ENCODE data around the gene SEZ6. TPM values are rescaled to one million over a fixed set of nuclear protein-coding genes. Genes with fewer than 3 reads are reported as not detected.

The SEZ6 gene
- total RNA-seq, 1 donor from 2014 or later = not detected

- Mint-ChIP-seq H3K27ac (ENCODE audit: unreplicated experiment) (no peak overlapping the region), H3K27me3 (ENCODE audit: low read depth, unreplicated experiment) (no peaks in the 10 kb centered on the region), H3K36me3 (ENCODE audit: low read depth, unreplicated experiment) (no peaks in the 10 kb centered on the region), H3K9me3 (ENCODE audit: unreplicated experiment) (no peaks in the 10 kb centered on the region), H3K4me3 (ENCODE audit: unreplicated experiment) (no peak overlapping the region), H3K4me1 (ENCODE audit: low read depth, unreplicated experiment) (peaks cover 41% of the 10 kb centered on the region)
- Histone ChIP-seq H3K36me3 (ENCODE audit: insufficient read depth, low read length) (peaks cover 2% of the 10 kb centered on the region), H4K20me1 (ENCODE audit: insufficient read depth, low read length) (peaks cover 95% of the 10 kb centered on the region), H3K4me2 (ENCODE audit: low read length) (no peak overlapping the region), H3K9ac (ENCODE audit: low read length) (no peak overlapping the region), H3K79me2 (ENCODE audit: insufficient read depth, low read length) (peaks cover 96% of the 10 kb centered on the region), H2AFZ (ENCODE audit: low read depth, low read length) (no peak overlapping the region), H3K27me3 (ENCODE audit: insufficient read depth, low read length) (no peaks in the 10 kb centered on the region), H3K9me3 (ENCODE audit: insufficient read depth, low read depth, low read length) (no peaks in the 10 kb centered on the region), H3K27ac (ENCODE audit: low read depth, low read length) (no peak overlapping the region), H3K4me1 (ENCODE audit: insufficient read depth, low read length) (peaks cover 16% of the 10 kb centered on the region), H3K4me3 (ENCODE audit: insufficient read depth, low read depth, low read length) (no peak overlapping the region)
- TF ChIP-seq CTCF (IDR thresholded peaks at IDR 0.05; ENCODE audit: insufficient read depth, low read depth, low read length) = no peak
- no peak for TF ChIP-seq EZH2 (IDR thresholded peaks at IDR 0.05; ENCODE audit: insufficient read depth, low read length)
- DNase-seq (ENCODE audit: low read depth) (no peak), FAIRE-seq (no peak)
Observed at GRCh38 chr17:28941251-28941650, 64.6 kb downstream of the SEZ6 start.

- DNase-seq (ENCODE audit: low read depth) (no peak), FAIRE-seq (no peak)
- H3K27me3 ChIP-seq (ENCODE audit: insufficient read depth, low read length) = no peaks in the 10 kb centered on the region
- H4K20me1 ChIP-seq (ENCODE audit: insufficient read depth, low read length) = peaks cover 96% of the 10 kb centered on the region
- H3K4me3 Mint-ChIP-seq (ENCODE audit: unreplicated experiment) = no peak overlapping the region
- H2AFZ ChIP-seq (ENCODE audit: low read depth, low read length) = no peak overlapping the region
- no peaks in the 10 kb centered on the region for H3K9me3 ChIP-seq (ENCODE audit: insufficient read depth, low read depth, low read length)
- no peaks in the 10 kb centered on the region for H3K27me3 Mint-ChIP-seq (ENCODE audit: low read depth, unreplicated experiment)
- peaks cover 42% of the 10 kb centered on the region for H3K4me1 Mint-ChIP-seq (ENCODE audit: low read depth, unreplicated experiment)
- no peak overlapping the region for H3K4me3 ChIP-seq (ENCODE audit: insufficient read depth, low read depth, low read length)
- no peaks in the 10 kb centered on the region for H3K9me3 Mint-ChIP-seq (ENCODE audit: unreplicated experiment)
- H3K9ac ChIP-seq (ENCODE audit: low read length) = no peak overlapping the region
- TF ChIP-seq EZH2 (IDR thresholded peaks at IDR 0.05; ENCODE audit: insufficient read depth, low read length) = no peak
- no peak for TF ChIP-seq CTCF (IDR thresholded peaks at IDR 0.05; ENCODE audit: insufficient read depth, low read depth, low read length)
- H3K27ac ChIP-seq (ENCODE audit: low read depth, low read length) = no peak overlapping the region
- no peak overlapping the region for H3K4me2 ChIP-seq (ENCODE audit: low read length)
- H3K79me2 ChIP-seq (ENCODE audit: insufficient read depth, low read length) = peaks cover 98% of the 10 kb centered on the region
- no peak overlapping the region for H3K27ac Mint-ChIP-seq (ENCODE audit: unreplicated experiment)
- no peaks in the 10 kb centered on the region for H3K36me3 Mint-ChIP-seq (ENCODE audit: low read depth, unreplicated experiment)
- peaks cover 2% of the 10 kb centered on the region for H3K36me3 ChIP-seq (ENCODE audit: insufficient read depth, low read length)
- H3K4me1 ChIP-seq (ENCODE audit: insufficient read depth, low read length) = peaks cover 10% of the 10 kb centered on the region
Observed at GRCh38 chr17:28940675-28941074, 65.2 kb downstream of the SEZ6 start.

- no peak overlapping the region for H3K4me2 ChIP-seq (ENCODE audit: low read length)
- H3K9ac ChIP-seq (ENCODE audit: low read length) = no peak overlapping the region
- Mint-ChIP-seq H3K4me3 (ENCODE audit: unreplicated experiment) (no peak overlapping the region), H3K4me1 (ENCODE audit: low read depth, unreplicated experiment) (peaks cover 41% of the 10 kb centered on the region), H3K27ac (ENCODE audit: unreplicated experiment) (no peak overlapping the region), H3K36me3 (ENCODE audit: low read depth, unreplicated experiment) (no peaks in the 10 kb centered on the region), H3K27me3 (ENCODE audit: low read depth, unreplicated experiment) (no peaks in the 10 kb centered on the region), H3K9me3 (ENCODE audit: unreplicated experiment) (no peaks in the 10 kb centered on the region)
- no peaks in the 10 kb centered on the region for H3K9me3 ChIP-seq (ENCODE audit: insufficient read depth, low read depth, low read length)
- peaks cover 5% of the 10 kb centered on the region for H3K4me1 ChIP-seq (ENCODE audit: insufficient read depth, low read length)
- peaks cover 96% of the 10 kb centered on the region for H4K20me1 ChIP-seq (ENCODE audit: insufficient read depth, low read length)
- no peak for FAIRE-seq
- peaks cover 2% of the 10 kb centered on the region for H3K36me3 ChIP-seq (ENCODE audit: insufficient read depth, low read length)
- TF ChIP-seq EZH2 (IDR thresholded peaks at IDR 0.05; ENCODE audit: insufficient read depth, low read length) = no peak
- no peak for TF ChIP-seq CTCF (IDR thresholded peaks at IDR 0.05; ENCODE audit: insufficient read depth, low read depth, low read length)
- peaks cover 98% of the 10 kb centered on the region for H3K79me2 ChIP-seq (ENCODE audit: insufficient read depth, low read length)
- no peak overlapping the region for H2AFZ ChIP-seq (ENCODE audit: low read depth, low read length)
- no peak overlapping the region for H3K27ac ChIP-seq (ENCODE audit: low read depth, low read length)
- DNase-seq (ENCODE audit: low read depth) = no peak
- H3K27me3 ChIP-seq (ENCODE audit: insufficient read depth, low read length) = no peaks in the 10 kb centered on the region
- H3K4me3 ChIP-seq (ENCODE audit: insufficient read depth, low read depth, low read length) = no peak overlapping the region
Observed at GRCh38 chr17:28940142-28940541, 65.7 kb downstream of the SEZ6 start.
